K562 (cell line): ENCODE measurements around the gene GNA14. TPM values are rescaled to one million over a fixed set of nuclear protein-coding genes. Genes with fewer than 3 reads are reported as not detected.

Source experiments
- ATAC-seq: fragments of 200-7000 bp; cut with Tn5 transposase; 3 replicates; pipeline ENCODE4 v1.9.1; 2020; ENCODE audit warnings: moderate library complexity
- BruUV-seq: library from RNA; stranded (reverse); fragments of 400-500 nt; replicated peaks from 2 replicates; lab custom pipeline; 2021; lab: Mats Ljungman, UMichigan
- CTCF ChIA-PET: fragments of 300-600 bp; formaldehyde crosslinking; extraction: SDS; loops from one replicate; lab custom pipeline; 2021; ENCODE audit warnings: low intra/inter-chr PET ratio; lab: Yijun Ruan, JAX
- POLR2A ChIA-PET: fragments of 300-600, 350-650 bp; sonication (Branson Sonifier 250); formaldehyde crosslinking; extraction: SDS; loops from one replicate; lab custom pipeline; 2021; ENCODE audit warnings: antibody characterized with exemption, inconsistent platforms; lab: Yijun Ruan, JAX
- DNase-seq, 4 experiments: peaks; one replicate each; pipeline versions ENCODE4 v3.0.0 to v3.0.0-alpha.2; 2011 to 2018; ENCODE audit warnings: low spot score in 3 of 4, mixed read lengths in 3 of 4; ENCODE audit errors: extremely low read depth in 1 of 4
- FAIRE-seq: peaks from 2 replicates; lab custom pipeline; 2011; peaks lifted over from hg19 to GRCh38; lab: Jason Lieb, UNC
- H2AFZ ChIP-seq: 2 replicates; pipeline ENCODE4 v1.6.0; 2011; ENCODE audit warnings: low read depth, low read length, control low read depth, inconsistent platforms
- H3K27ac ChIP-seq: fragments of 200-600 bp; 3 replicates; pipeline ENCODE4 v1.8.0; 2011; ENCODE audit warnings: low read depth, mild to moderate bottlenecking, control low read depth, inconsistent platforms, low read length, moderate library complexity, mixed read lengths; ENCODE audit errors: extremely low read depth
- H3K27me3 ChIP-seq, 2 experiments: fragments of 300-600 bp in 1 of 2; 2 replicates in 1 of 2; 3 replicates in 1 of 2; pipeline versions ENCODE4 v1.6.0 to v1.8.0; 2011; ENCODE audit warnings: inconsistent platforms in 2 of 2, low read length in 2 of 2, mild to moderate bottlenecking in 1 of 2, mixed read lengths in 1 of 2, moderate library complexity in 1 of 2; ENCODE audit not compliant: control insufficient read depth in 2 of 2, insufficient read depth in 2 of 2
- H3K36me3 ChIP-seq: fragments of 300-600 bp; 3 replicates; pipeline ENCODE4 v1.8.0; 2011; ENCODE audit warnings: mild to moderate bottlenecking, low read length, inconsistent platforms; ENCODE audit not compliant: control insufficient read depth, insufficient read depth
- H3K4me1 ChIP-seq, 2 experiments: fragments of 200-600 bp in 1 of 2; replicated peaks in 1 of 2; 2 replicates in 1 of 2; 3 replicates in 1 of 2; pipeline versions ENCODE4 v1.5.1 to v1.8.0; 2011; ENCODE audit warnings: inconsistent platforms in 2 of 2, low read length in 2 of 2, mild to moderate bottlenecking in 1 of 2, mixed read lengths in 1 of 2, moderate library complexity in 1 of 2; ENCODE audit not compliant: control insufficient read depth in 2 of 2, insufficient read depth in 2 of 2
- H3K4me2 ChIP-seq: 2 replicates; pipeline ENCODE4 v1.6.1; 2011; ENCODE audit warnings: low read length, control low read depth, inconsistent platforms, mixed read lengths; ENCODE audit not compliant: insufficient read depth
- H3K4me3 ChIP-seq: fragments of 200-600 bp; sonication (generic), shearing (Covaris generic); 2 replicates; pipeline ENCODE4 v1.5.1; 2016; ENCODE audit warnings: control low read depth, inconsistent platforms
- H3K79me2 ChIP-seq: fragments of 200-600 bp; 3 replicates; pipeline ENCODE4 v1.8.0; 2011; ENCODE audit warnings: low read length, inconsistent platforms; ENCODE audit not compliant: control insufficient read depth, insufficient read depth
- H3K9ac ChIP-seq, 2 experiments: 2 replicates each; pipeline versions ENCODE4 v1.6.0 to v1.6.1; 2011; ENCODE audit warnings: low read depth in 2 of 2, low read length in 2 of 2, control low read depth in 1 of 2, inconsistent platforms in 1 of 2, mild to moderate bottlenecking in 1 of 2, mixed read lengths in 1 of 2; ENCODE audit not compliant: insufficient read depth in 1 of 2
- H3K9me1 ChIP-seq: one replicate; pipeline ENCODE4 v1.6.0; 2011; ENCODE audit warnings: inconsistent platforms, mild to moderate bottlenecking, low read length, moderate library complexity; ENCODE audit not compliant: control insufficient read depth, insufficient read depth
- H3K9me3 ChIP-seq: replicated peaks from 2 replicates; pipeline ENCODE4 v1.5.1; 2011; ENCODE audit warnings: low read depth, low read length, inconsistent platforms; ENCODE audit not compliant: control insufficient read depth, insufficient read depth
- H4K20me1 ChIP-seq: replicated peaks from 2 replicates; pipeline ENCODE4 v1.6.1; 2011; ENCODE audit warnings: low read length, inconsistent platforms, mixed read lengths; ENCODE audit not compliant: control insufficient read depth, insufficient read depth
- BRD4 ChIP-seq: fragments of 200-600 bp; sonication (generic); IDR thresholded peaks from 2 replicates; pipeline ENCODE4 v1.6.1; 2017; ENCODE audit warnings: inconsistent platforms
- ELF2 ChIP-seq: fragments of 250-450 bp; sonication (Bioruptor Pico); IDR thresholded peaks from 2 replicates; pipeline ENCODE4 v1.5.0; 2021; ENCODE audit warnings: mild to moderate bottlenecking
- HNRNPK ChIP-seq: fragments of 200-400 bp; formaldehyde crosslinking; IDR thresholded peaks from one replicate; pipeline ENCODE4 v1.6.1; 2018; ENCODE audit warnings: mild to moderate bottlenecking, low read depth, low read length; ENCODE audit not compliant: poor library complexity, severe bottlenecking
- MCM3 ChIP-seq: fragments of 450-650 bp; IDR thresholded peaks from 2 replicates; pipeline ENCODE4 v1.6.1; 2016
- SPI1 ChIP-seq: IDR thresholded peaks from 2 replicates; pipeline ENCODE4 v1.6.1; 2011; ENCODE audit warnings: low read depth, low read length, control low read depth, borderline replicate concordance
- SRF ChIP-seq, 2 experiments: fragments of 250-450, 450-650 bp in 1 of 2; sonication (Bioruptor Pico) in 1 of 2; sonication (generic) in 1 of 2; formaldehyde crosslinking; IDR thresholded peaks; 2 replicates each; pipeline versions ENCODE4 v1.5.0 to v1.5.1; 2020 to 2022; ENCODE audit warnings: mild to moderate bottlenecking in 1 of 2, missing genetic modification reagents in 1 of 2
- TCF7 ChIP-seq: sonication (generic); IDR thresholded peaks from 2 replicates; pipeline ENCODE4 v1.6.1; 2016; ENCODE audit warnings: antibody characterized with exemption, borderline replicate concordance
- TFAP4 ChIP-seq: sonication (generic); formaldehyde crosslinking; IDR thresholded peaks from 2 replicates; pipeline ENCODE4 v1.8.0; 2022; ENCODE audit warnings: missing genetic modification reagents, mild to moderate bottlenecking, moderate library complexity, borderline replicate concordance
- ZBTB12 ChIP-seq: fragments of 250-450 bp; sonication (Bioruptor Pico); IDR thresholded peaks from 2 replicates; pipeline ENCODE4 v1.4.0; 2020
- ZNF224 ChIP-seq: sonication (generic); formaldehyde crosslinking; IDR thresholded peaks from 2 replicates; pipeline ENCODE4 v1.8.0; 2022; ENCODE audit warnings: mild to moderate bottlenecking, missing genetic modification reagents
- WGBS: fragments of 100-300 bp; shearing (Covaris generic); methylation state at CpG from one replicate; pipeline ENCODE4 v1.1.6; 2016; ENCODE audit warnings: low coverage, mixed read lengths; ENCODE audit not compliant: insufficient coverage; ENCODE audit errors: missing lambda C conversion rate; 5-methylcytosine and 5-hydroxymethylcytosine counted together
- in situ Hi-C: fragments of 300-500 bp; cut with MboI; formaldehyde crosslinking; loops from 4 replicates; pipeline ENCODE4 v1.15.0; 2018; ENCODE audit warnings: inconsistent platforms, mixed read lengths
- intact Hi-C: fragments of 100-400 bp; cut with micrococcal nuclease; formaldehyde crosslinking; loops from 2 replicates; pipeline ENCODE4 v1.14.2; 2022
- polyA plus RNA-seq, 8 experiments: library from polyadenylated mRNA; depleted of rRNA in 4 of 8; stranded (reverse) in 5 of 8; unstranded in 3 of 8; fragments of >200 nt; fragmentation: Nextera tagmentation in 2 of 8; fragmentation: Illumina TruSeq in 1 of 8; extraction: Ambion mirVana in 2 of 8; extraction: Trizol in 1 of 8; gene quantifications; 2 replicates each; pipeline versions ENCODE4 v1.2.1 to v1.2.3, GENCODE V29; 2011 to 2014; ENCODE audit warnings: inconsistent platforms in 1 of 8, missing spikeins in 1 of 8
- total RNA-seq, 7 experiments: library from RNA; depleted of rRNA in 6 of 7; stranded (reverse); fragments of >200 nt in 6 of 7; fragmentation: Illumina TruSeq in 2 of 7; extraction: Trizol in 2 of 7; gene quantifications; 2 replicates each; pipeline versions ENCODE4 v1.2.1 to v1.2.3, GENCODE V29; 2011 to 2021; ENCODE audit warnings: low replicate concordance in 1 of 7

GNA14 gene
- total and polyA plus RNA-seq, 9 of the 15 experiments (the other 6 are each of a cell fraction or from before 2014, with no cell fraction given), result 0.03 to 0.11 (median 0.03) TPM; not detected in 6

- TF ChIP-seq TFAP4 (CRISPR knock-in tag) (no peak), ZNF224 (CRISPR knock-in tag) (no peak), BRD4 (no peak)
Observed at GRCh38 chr9:77454663-77455062, 193.5 kb downstream of the GNA14 start (continued).

- Histone ChIP-seq H3K9ac (no peak overlapping the region; a peak in 1 of 4 replicates), H3K79me2 (no peaks in the 10 kb centered on the region), H3K9me1 (no peaks in the 10 kb centered on the region), H3K27ac (no peak overlapping the region), H3K27me3 (peaks cover 2 to 7% of the 10 kb centered on the region in 2 experiments; a peak in 3 of 5 replicates), H2AFZ (peak overlapping the region; percentile 55; the same call in 1 of the 2 replicates), H3K9me3 (no peaks in the 10 kb centered on the region)
- in situ Hi-C loops, result no loop called here
- intact Hi-C loops, result loop anchor here (10.0 kb wide), 1 partner anchor 289 kb away; no protein-coding TSS in a partner anchor
- no TSS peak for BruUV-seq
- DNase-seq (no peak), FAIRE-seq (no peak)
- TF ChIP-seq ELF2 (CRISPR knock-in tag) (no peak), ZBTB12 (no peak), SRF (CRISPR knock-in tag; IDR thresholded peaks at IDR 0.05) (no peak), TCF7 (no peak), SPI1 (peak; percentile 78), HNRNPK (no peak), MCM3 (no peak)
- TF ChIP-seq, all 486 proteins: peak for 1
- ChIA-PET POLR2A (no interaction called here), CTCF (interaction anchor here (0.7 kb wide), 1 partner anchor 84 kb away, joined by 7 read pairs; no protein-coding TSS in a partner anchor)
- no peak for ATAC-seq
- peak overlapping the region; percentile 37 for H3K4me2 ChIP-seq
- 2% methylated on average over 13 of the region's 14 CpGs for WGBS
- no peaks in the 10 kb centered on the region for H3K36me3 ChIP-seq
- H4K20me1 ChIP-seq, result no peaks in the 10 kb centered on the region
- no peaks in the 10 kb centered on the region; a peak in 1 of 5 replicates for H3K4me1 ChIP-seq
- H3K4me3 ChIP-seq, result no peak overlapping the region
Observed at GRCh38 chr9:77453825-77454647, 194.1 kb downstream of the GNA14 start.
